Gastrocnemius medialis (tissue), 4 donors: Measurements from ENCODE around the gene CD82.

Experiments used
- CTCF ChIP-seq, 5 experiments: fragments of 450-650 bp in 3 of 5; fragments of 200-600 bp in 2 of 5; sonication (generic) in 2 of 5; IDR thresholded peaks in 4 of 5; conservative IDR thresholded peaks in 1 of 5; 1 replicate in 4 of 5; 2 replicates in 1 of 5; pipeline ENCODE4 v1.5.1; 2016 to 2019; ENCODE audit warnings: antibody characterized with exemption in 5 of 5, mild to moderate bottlenecking in 3 of 5, moderate library complexity in 3 of 5
- POLR2A ChIP-seq, 2 donors: fragments of 450-650 bp; IDR thresholded peaks; one replicate each; pipeline ENCODE4 v1.6.1; 2017; ENCODE audit warnings: antibody characterized with exemption in 2 of 2, mild to moderate bottlenecking in 2 of 2, moderate library complexity in 2 of 2

- TF ChIP-seq CTCF (IDR thresholded peaks at IDR 0.05 in 4 of 5, conservative IDR thresholded peaks at IDR 0.05 in 1 of 5) (no peak), POLR2A (IDR thresholded peaks at IDR 0.05) (no peak)
Measured at GRCh38 chr11:44654057-44654456, 88.6 kb downstream of the CD82 start.
